Ovary (tissue), 9 donors: ENCODE results near the gene NDUFA9. TPM values are rescaled to one million over a fixed set of nuclear protein-coding genes. Genes with fewer than 3 reads are reported as not detected.

Experiments used
- DNase-seq, 5 donors: peaks; one replicate each; pipeline ENCODE4 v3.0.0-alpha.2; 2019 to 2020
- H3K27ac ChIP-seq, 2 donors: fragments of 200-600 bp; one replicate each; pipeline versions ENCODE4 v1.5.1 to v1.8.0; 2019 to 2022
- H3K27me3 ChIP-seq: fragments of 200-600 bp; one replicate; pipeline ENCODE4 v1.8.0; 2022
- H3K36me3 ChIP-seq: fragments of 200-600 bp; sonication (generic); one replicate; pipeline ENCODE4 v1.5.1; 2019
- H3K4me1 ChIP-seq: one replicate; pipeline ENCODE4 v1.8.1; 2013; ENCODE audit warnings: mild to moderate bottlenecking, moderate library complexity; ENCODE audit not compliant: insufficient read depth
- H3K4me3 ChIP-seq: fragments of 200-600 bp; sonication (generic); one replicate; pipeline ENCODE4 v1.5.1; 2017
- H3K9me3 ChIP-seq, 2 donors: fragments of 200-600 bp in 1 of 2; sonication (generic) in 1 of 2; one replicate each; pipeline versions ENCODE4 v1.5.1 to v1.8.1; 2013 to 2019; ENCODE audit warnings: mild to moderate bottlenecking in 1 of 2, moderate library complexity in 1 of 2
- CTCF ChIP-seq, 3 donors: fragments of 450-650 bp in 2 of 3; fragments of 200-600 bp in 1 of 3; IDR thresholded peaks; one replicate each; pipeline versions ENCODE4 v1.5.1 to v1.8.0; 2016 to 2022; ENCODE audit warnings: antibody characterized with exemption in 3 of 3, mild to moderate bottlenecking in 1 of 3
- EP300 ChIP-seq: sonication (generic); formaldehyde crosslinking; IDR thresholded peaks from one replicate; pipeline ENCODE4 v1.6.1; 2017; ENCODE audit warnings: antibody characterized with exemption
- POLR2A ChIP-seq: fragments of 450-650 bp; IDR thresholded peaks from one replicate; pipeline ENCODE4 v1.6.1; 2017; ENCODE audit warnings: antibody characterized with exemption, mild to moderate bottlenecking, moderate library complexity
- WGBS, 3 donors: extraction: QIAGEN DNeasy Blood & Tissue Kit in 1 of 3; methylation state at CpG; one replicate each; pipeline versions ENCODE4 v1.1.5 to v1.1.7; 2013 to 2017; 5-methylcytosine and 5-hydroxymethylcytosine counted together
- intact Hi-C, 4 donors: fragments of 100-400 bp; cut with DNase I; formaldehyde crosslinking; loops; one replicate each; pipeline versions ENCODE4 v1.11.0 to v1.15.1; 2022 to 2023
- polyA plus RNA-seq, 2 donors: library from polyadenylated mRNA; stranded (reverse); fragments of 200-250 nt in 1 of 2; fragments of 350-450 nt in 1 of 2; fragmentation: Illumina TruSeq in 1 of 2; extraction: RNeasy Lipid Tissue Mini Kit (QIAGEN cat#74804) in 1 of 2; gene quantifications; one replicate each; pipeline ENCODE4 v1.2.3, GENCODE V29; 2013 to 2014
- total RNA-seq, 7 donors: library from RNA; depleted of rRNA in 2 of 7; stranded (reverse); fragments of >200 nt in 2 of 7; fragmentation: NEBNext Ultra II Directional in 3 of 7; extraction: Animal tissue kit (Norgen Biotek cat#: 25700) in 3 of 7; gene quantifications; one replicate each; pipeline versions ENCODE4 v1.1.0 to v1.2.4, GENCODE V29; 2016 to 2023
- donor health status: DM: no; HTN: no; CAD: no; lungs with moderate emphysema.
- donor health status: DM: no; HTN: no; CAD: no.
- donor health status: Bipolar disorder and iron deficiency.
- donor health status: DM: yes; HTN: yes; CAD: no.
- donor health status: DM: no; HTN: no; CAD: no.
- donor health status: DM: yes; HTN: yes; CAD: no.

NDUFA9 gene
- total and polyA plus RNA-seq, 9 donors = 14.4 to 67.7 (median 55.0) TPM

- Histone ChIP-seq H3K4me3 (no peak overlapping the region), H3K36me3 (no peaks in the 10 kb centered on the region), H3K4me1 (no peaks in the 10 kb centered on the region), H3K9me3 (no peaks in the 10 kb centered on the region), H3K27me3 (no peaks in the 10 kb centered on the region), H3K27ac (no peak overlapping the region)
- WGBS, 3 donors = 89 to 94% (median 94%) methylated on average over 3 of the region's 3 CpGs
- no peak for DNase-seq
- intact Hi-C loops = no loop called here
- TF ChIP-seq EP300 (no peak), POLR2A (no peak), CTCF (IDR thresholded peaks at IDR 0.05) (no peak)
Observed at GRCh38 chr12:4665236-4665635, 16.3 kb downstream of the NDUFA9 start.

GRCh38 chr12:4679711-4680110, 30.8 kb downstream of the NDUFA9 start:
- Histone ChIP-seq H3K4me1 (no peaks in the 10 kb centered on the region), H3K9me3 (no peaks in the 10 kb centered on the region), H3K27ac (no peak overlapping the region), H3K4me3 (no peak overlapping the region), H3K27me3 (no peaks in the 10 kb centered on the region), H3K36me3 (no peaks in the 10 kb centered on the region)
- 85 to 95% (median 88%) methylated on average over 2 of the region's 2 CpGs for WGBS, 3 donors
- TF ChIP-seq CTCF (IDR thresholded peaks at IDR 0.05) (no peak), EP300 (no peak), POLR2A (no peak)
- intact Hi-C loops = no loop called here
- no peak for DNase-seq

GRCh38 chr12:4681732-4682131, 32.8 kb downstream of the NDUFA9 start:
- no peak overlapping the region for H3K4me3 ChIP-seq
- intact Hi-C loops = no loop called here
- no peaks in the 10 kb centered on the region for H3K9me3 ChIP-seq
- no peaks in the 10 kb centered on the region for H3K36me3 ChIP-seq
- H3K27me3 ChIP-seq = no peaks in the 10 kb centered on the region
- H3K27ac ChIP-seq = no peak overlapping the region
- no peak for DNase-seq
- no peak for TF ChIP-seq CTCF (IDR thresholded peaks at IDR 0.05)
- TF ChIP-seq POLR2A = no peak
- TF ChIP-seq EP300 = no peak
- 65 to 96% (median 79%) methylated on average over 3 of the region's 3 CpGs for WGBS, 3 donors
- no peaks in the 10 kb centered on the region for H3K4me1 ChIP-seq

GRCh38 chr12:4685317-4685716, 36.4 kb downstream of the NDUFA9 start:
- no peaks in the 10 kb centered on the region for H3K4me1 ChIP-seq
- intact Hi-C loops = no loop called here
- TF ChIP-seq EP300 (no peak), POLR2A (no peak), CTCF (IDR thresholded peaks at IDR 0.05) (no peak)
- H3K27me3 ChIP-seq = no peaks in the 10 kb centered on the region
- H3K9me3 ChIP-seq = no peaks in the 10 kb centered on the region
- DNase-seq = no peak
- no peaks in the 10 kb centered on the region for H3K36me3 ChIP-seq
- no peak overlapping the region for H3K4me3 ChIP-seq
- no peak overlapping the region for H3K27ac ChIP-seq
- WGBS, 3 donors = 85 to 86% (median 86%) methylated on average over 8 of the region's 8 CpGs

- intact Hi-C loops = no loop called here
- 94 to 95% (median 95%) methylated on average over 5 of the region's 5 CpGs for WGBS, 3 donors
Observed at GRCh38 chr12:4690760-4691159, 41.8 kb downstream of the NDUFA9 start.

More at GRCh38 chr12:4690760-4691159, 41.8 kb downstream of the NDUFA9 start:
- Histone ChIP-seq H3K4me3 (no peak overlapping the region), H3K27me3 (no peaks in the 10 kb centered on the region), H3K9me3 (no peaks in the 10 kb centered on the region), H3K4me1 (no peaks in the 10 kb centered on the region), H3K27ac (no peak overlapping the region), H3K36me3 (no peaks in the 10 kb centered on the region)
- no peak for DNase-seq
- TF ChIP-seq POLR2A (no peak), EP300 (no peak), CTCF (IDR thresholded peaks at IDR 0.05) (no peak)
